Measurements from ENCODE around the gene FFAR1.

- TF ChIP-seq EZH2phosphoT487 (IDR thresholded peaks at IDR 0.05; ENCODE audit: borderline replicate concordance, low read depth, low read length) (no peak), CTCF (conservative IDR thresholded peaks at IDR 0.05; ENCODE audit: low read length) (no peak)
Measured at GRCh38 chr19:35392742-35393715, 45.3 kb downstream of the FFAR1 start.
